ENCODE data around the gene GALE. TPM values are rescaled to one million over a fixed set of nuclear protein-coding genes. Genes with fewer than 3 reads are reported as not detected.

The GALE gene
- total RNA-seq, 2 donors from 2014 or later: 163 to 208 TPM

GRCh38 chr1:23816906-23817305 lies 16.4 kb upstream of the GALE start:
- intact Hi-C loops (cut with DNase I): no loop called here

GRCh38 chr1:23816361-23816760 lies 15.8 kb upstream of the GALE start:
- TF ChIP-seq CTCF (IDR thresholded peaks at IDR 0.05): no peak
- no peak for DNase-seq
- Histone ChIP-seq H3K4me3 (no peak overlapping the region), H3K27ac (no peak overlapping the region), H3K4me1 (no peaks in the 10 kb centered on the region), H3K9ac (ENCODE audit: low read depth in 2 of 2, low read length in 2 of 2) (no peak overlapping the region), H3K36me3 (peaks cover 11% of the 10 kb centered on the region), H3K9me3 (no peaks in the 10 kb centered on the region), H3K27me3 (no peaks in the 10 kb centered on the region)
- intact Hi-C loops (cut with DNase I): no loop called here

More at GRCh38 chr1:23816906-23817305, 16.4 kb upstream of the GALE start:
- H3K36me3 ChIP-seq: peaks cover 11% of the 10 kb centered on the region
- DNase-seq: no peak
- H3K4me3 ChIP-seq: no peak overlapping the region
- no peaks in the 10 kb centered on the region for H3K4me1 ChIP-seq
- H3K9ac ChIP-seq (ENCODE audit: low read depth in 2 of 2, low read length in 2 of 2): no peak overlapping the region
- no peaks in the 10 kb centered on the region for H3K9me3 ChIP-seq
- no peaks in the 10 kb centered on the region for H3K27me3 ChIP-seq
- TF ChIP-seq CTCF (IDR thresholded peaks at IDR 0.05): no peak
- no peak overlapping the region for H3K27ac ChIP-seq

GRCh38 chr1:23814016-23814415 lies 13.5 kb upstream of the GALE start:
- no peaks in the 10 kb centered on the region for H3K4me1 ChIP-seq

GRCh38 chr1:23810818-23811540 lies 10.4 kb upstream of the GALE start:
- Histone ChIP-seq H3K27ac (no peak overlapping the region), H3K9ac (ENCODE audit: low read depth in 2 of 2, low read length in 2 of 2) (peak overlapping the region in 1 of 2 donors; percentile 59), H3K9me3 (no peaks in the 10 kb centered on the region), H3K4me3 (no peak overlapping the region), H3K27me3 (no peaks in the 10 kb centered on the region), H3K4me1 (no peaks in the 10 kb centered on the region), H3K36me3 (no peaks in the 10 kb centered on the region)
- DNase-seq: peak; percentile 90
- peak; percentile 76 for TF ChIP-seq CTCF (IDR thresholded peaks at IDR 0.05)
- intact Hi-C loops (cut with DNase I): loop anchor here (5.0 kb wide), 2 partner anchors 56 to 106 kb away; partner anchors contain the start of gene FUCA1

More at GRCh38 chr1:23814016-23814415, 13.5 kb upstream of the GALE start:
- H3K27ac ChIP-seq: no peak overlapping the region
- intact Hi-C loops (cut with DNase I): loop anchor here (5.0 kb wide), 2 partner anchors 53 to 103 kb away; partner anchors contain the start of gene FUCA1
- H3K36me3 ChIP-seq: peaks cover 11% of the 10 kb centered on the region
- no peak for DNase-seq
- no peak overlapping the region for H3K4me3 ChIP-seq
- no peak overlapping the region for H3K9ac ChIP-seq (ENCODE audit: low read depth in 2 of 2, low read length in 2 of 2)
- no peaks in the 10 kb centered on the region for H3K27me3 ChIP-seq
- TF ChIP-seq CTCF (IDR thresholded peaks at IDR 0.05): no peak
- H3K9me3 ChIP-seq: no peaks in the 10 kb centered on the region

- Histone ChIP-seq H3K4me3 (no peak overlapping the region), H3K36me3 (no peaks in the 10 kb centered on the region), H3K4me1 (no peaks in the 10 kb centered on the region), H3K27ac (no peak overlapping the region), H3K9ac (ENCODE audit: low read depth in 2 of 2, low read length in 2 of 2) (peak overlapping the region in 1 of 2 donors; percentile 59), H3K9me3 (no peaks in the 10 kb centered on the region), H3K27me3 (no peaks in the 10 kb centered on the region)
- intact Hi-C loops (cut with DNase I): loop anchor here (5.0 kb wide), 2 partner anchors 58 to 108 kb away; partner anchors contain the start of gene FUCA1
- DNase-seq: peak; percentile 91
- TF ChIP-seq CTCF (IDR thresholded peaks at IDR 0.05): peak; percentile 70
Observed at GRCh38 chr1:23809751-23810171, 9.2 kb upstream of the GALE start.
